Stimulated activated CD4-positive, alpha-beta T cell treated with anti-CD3 and anti-CD28 coated beads, Interleukin-12 subunit alpha, Interleukin-12 subunit beta, amount 100 ng/mL, for 24 hours (primary cell): ENCODE results near the gene AGFG2.

Experiments
- DNase-seq, 2 experiments: peaks; one replicate each; pipeline ENCODE4 v3.0.0-alpha.2; 2020; ENCODE audit warnings: low read depth in 2 of 2

The AGFG2 gene

DNA sequence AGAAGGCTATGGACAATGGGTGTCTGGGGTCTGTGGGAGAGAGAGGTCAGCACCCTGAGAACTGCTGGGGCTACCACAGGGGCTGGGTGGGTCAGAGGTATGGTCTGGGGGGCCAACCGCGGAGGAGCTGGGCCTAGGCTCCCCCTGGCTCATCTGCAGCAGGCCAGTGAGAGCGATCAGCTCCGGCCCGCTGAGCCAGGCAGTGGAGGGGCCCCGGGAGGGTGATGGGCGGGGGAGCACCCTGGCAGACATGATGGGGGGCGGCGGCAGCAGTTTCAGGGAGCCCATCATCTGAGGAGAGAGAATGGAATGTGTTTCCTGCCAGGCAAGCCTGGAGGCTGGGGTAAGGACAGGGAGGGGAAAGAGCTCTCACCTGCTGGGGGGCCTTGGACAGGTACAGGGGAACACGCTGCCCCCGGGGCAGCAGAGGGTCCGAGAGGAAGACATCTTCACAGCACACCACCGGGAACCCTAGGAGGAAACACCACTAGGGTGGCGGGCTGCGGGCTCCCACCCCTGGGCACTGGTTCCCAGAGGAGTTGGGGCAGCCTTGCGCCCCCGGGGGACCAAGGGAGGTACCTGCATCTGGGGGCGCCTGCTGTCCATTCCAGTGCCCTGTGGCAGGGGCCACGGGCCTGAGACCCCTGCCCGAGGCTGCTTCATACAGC lies 33.4 kb downstream of the AGFG2 start:
- DNase-seq = no peak

DNA sequence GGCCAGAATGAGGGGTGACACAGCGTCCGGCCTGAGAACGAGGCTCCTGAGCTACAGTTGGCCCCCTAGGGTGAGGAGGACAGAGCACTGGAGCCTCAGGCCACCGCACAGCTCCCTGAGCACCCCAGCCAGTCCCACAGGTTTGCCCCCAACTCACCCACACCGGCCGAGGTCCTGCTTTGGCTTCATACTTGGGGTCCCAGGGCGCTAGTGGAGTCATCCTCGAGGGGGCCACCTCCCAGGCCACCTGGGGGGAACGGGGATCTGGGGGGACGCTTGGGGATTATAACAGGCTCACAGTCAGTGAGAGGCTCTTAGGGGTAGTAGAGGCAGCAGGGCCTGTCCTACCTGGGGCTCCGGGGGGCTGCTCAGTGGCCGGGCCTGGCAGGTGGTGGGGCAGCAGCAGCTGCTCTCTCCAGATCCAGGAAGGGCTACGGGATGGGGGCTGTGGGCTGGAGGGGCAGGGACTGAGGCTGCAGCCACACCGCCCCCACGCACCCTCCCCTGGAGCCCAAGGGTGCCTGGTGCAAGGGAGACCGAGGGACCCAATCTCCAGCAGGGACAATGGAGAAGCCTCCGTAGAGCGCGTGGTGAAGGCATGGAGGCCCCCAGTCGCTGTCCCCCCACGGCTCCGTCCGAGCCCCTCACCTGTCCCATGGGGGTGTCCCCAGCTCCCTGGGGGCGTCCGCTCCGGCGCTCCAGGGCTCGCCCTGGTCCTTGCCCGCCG lies 34.1 kb downstream of the AGFG2 start:
- DNase-seq = no peak

DNA sequence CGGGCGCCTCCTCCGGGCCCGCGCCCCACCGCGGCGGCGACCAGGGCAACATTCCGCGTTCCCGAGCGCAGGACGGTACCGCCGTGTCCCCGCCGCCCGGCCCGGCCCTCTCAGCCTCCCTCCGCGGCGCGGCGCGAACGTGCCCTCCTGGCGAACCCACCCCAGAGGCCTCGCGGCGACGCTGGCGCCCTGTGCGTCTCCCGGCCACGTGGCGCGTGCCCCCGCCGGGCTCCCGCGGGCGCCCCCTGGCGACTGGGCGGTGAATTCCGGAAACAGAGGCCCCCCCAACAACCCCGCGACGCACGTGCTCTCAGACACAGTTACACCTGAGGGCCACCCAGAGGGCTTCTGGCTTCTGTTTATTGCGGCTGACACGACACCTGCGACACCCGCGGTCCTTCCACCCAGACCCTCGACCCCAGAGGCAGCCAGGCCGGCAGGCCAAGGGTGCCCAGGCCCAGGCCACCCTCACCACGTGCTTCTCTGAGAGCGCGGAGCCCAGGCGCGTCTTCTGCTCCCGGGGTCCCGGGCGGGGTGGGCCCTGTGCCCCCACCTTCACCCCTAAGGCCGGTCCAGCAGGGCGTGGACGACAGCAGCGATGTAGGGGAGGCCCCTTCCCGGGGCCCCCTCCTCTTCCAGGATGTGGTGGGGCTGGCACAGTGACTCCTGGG lies 34.8 kb downstream of the AGFG2 start, which contains the start of gene SAP25:
Gene SAP25 (minus strand): TSS at position 210 of the 671 bp plus-strand sequence. CDS start 158 bp downstream, at position 52.
- DNase-seq = no peak

DNA sequence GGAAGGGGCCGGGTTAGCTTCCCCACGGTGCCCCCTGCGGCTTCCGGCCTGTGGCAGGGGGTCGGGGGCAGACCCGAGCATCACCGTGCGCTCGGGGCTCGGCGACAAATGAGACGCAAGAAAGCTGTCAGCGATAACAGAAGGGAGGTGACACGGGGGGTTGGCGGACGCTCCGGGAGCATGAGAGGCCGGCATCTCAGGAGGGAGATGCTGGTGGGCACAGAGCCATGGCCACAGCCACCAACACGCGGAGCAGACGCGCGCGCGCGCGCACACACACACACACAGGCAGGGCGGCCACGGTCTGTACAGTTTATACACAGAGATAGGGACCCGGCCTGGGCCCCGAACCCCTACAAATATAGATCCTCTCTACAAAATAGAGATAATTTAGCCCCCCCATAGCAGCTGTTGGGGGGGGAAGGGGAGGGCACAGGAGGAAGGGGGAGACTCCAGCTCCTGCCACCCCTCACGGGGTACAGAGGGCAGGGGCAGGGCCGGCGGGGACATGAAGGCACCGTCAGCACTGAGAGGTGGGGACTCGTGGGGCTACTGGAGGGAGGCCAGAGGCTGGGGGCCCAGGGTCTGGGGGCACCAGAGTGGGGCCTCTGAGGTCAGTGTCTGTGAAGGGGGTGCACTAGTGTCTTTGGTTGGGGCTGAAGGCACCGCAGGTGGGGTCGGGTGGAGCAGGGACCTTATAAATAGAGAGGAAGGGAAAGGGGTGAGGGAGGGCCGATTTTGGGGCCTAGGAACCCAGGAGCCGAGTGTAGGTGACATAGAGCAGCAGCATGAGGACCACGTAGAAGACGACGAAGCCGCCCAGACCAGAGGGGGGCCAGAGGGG lies 35.6 kb downstream of the AGFG2 start:
- DNase-seq = no peak

DNA sequence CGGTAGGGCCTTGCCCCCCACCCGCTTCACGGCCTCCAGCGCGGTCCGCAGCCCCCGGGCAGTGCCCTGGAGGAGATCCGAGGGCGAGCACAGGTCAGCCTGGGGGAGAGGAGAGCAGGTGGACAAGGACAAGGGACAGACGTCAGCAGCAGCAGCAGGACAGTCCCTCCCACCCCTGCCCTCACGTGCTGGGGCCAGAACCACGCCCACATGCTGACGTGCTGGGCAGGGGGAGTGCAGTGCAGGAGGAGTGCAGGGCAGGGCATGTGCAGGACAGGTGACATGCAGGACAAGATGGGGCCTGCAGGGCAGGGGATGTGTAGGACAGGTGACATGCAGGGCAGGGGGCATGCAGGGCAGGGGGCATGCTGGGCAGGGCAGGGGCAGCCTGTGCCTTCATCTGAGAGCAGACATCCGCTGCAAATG lies 36.2 kb downstream of the AGFG2 start:
- DNase-seq = no peak

DNA sequence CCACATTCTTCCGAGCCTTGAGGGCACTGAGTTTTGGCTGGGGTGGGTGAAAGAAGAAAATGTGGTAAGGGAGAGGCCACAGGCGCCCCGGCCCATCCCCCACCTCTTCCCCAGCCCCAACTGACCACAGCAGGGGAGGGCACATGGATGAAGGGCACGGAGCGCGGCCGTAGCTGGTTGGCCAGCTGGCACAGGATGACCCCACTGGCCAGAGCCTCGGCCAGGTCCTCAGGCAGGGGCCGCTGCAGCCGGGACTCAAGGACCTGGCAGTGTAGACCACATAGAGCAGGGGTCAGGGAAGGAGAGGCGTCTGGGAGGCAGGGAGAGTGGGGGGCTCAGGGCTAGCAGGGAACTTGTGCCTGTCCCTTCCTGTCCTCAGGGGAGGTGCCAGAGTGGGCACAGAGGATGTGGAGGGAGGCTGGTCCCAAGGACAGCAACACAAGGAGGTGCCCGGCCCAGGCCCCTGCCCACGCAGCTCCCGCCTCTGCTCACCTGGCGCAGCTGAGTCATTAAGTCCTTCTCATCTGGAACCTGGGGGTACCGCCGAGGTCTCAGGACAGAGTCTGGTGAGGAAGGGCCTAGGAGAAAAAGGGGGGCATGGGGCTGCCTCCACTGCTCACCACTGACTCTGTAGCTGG lies 36.9 kb downstream of the AGFG2 start:
- no peak for DNase-seq

DNA sequence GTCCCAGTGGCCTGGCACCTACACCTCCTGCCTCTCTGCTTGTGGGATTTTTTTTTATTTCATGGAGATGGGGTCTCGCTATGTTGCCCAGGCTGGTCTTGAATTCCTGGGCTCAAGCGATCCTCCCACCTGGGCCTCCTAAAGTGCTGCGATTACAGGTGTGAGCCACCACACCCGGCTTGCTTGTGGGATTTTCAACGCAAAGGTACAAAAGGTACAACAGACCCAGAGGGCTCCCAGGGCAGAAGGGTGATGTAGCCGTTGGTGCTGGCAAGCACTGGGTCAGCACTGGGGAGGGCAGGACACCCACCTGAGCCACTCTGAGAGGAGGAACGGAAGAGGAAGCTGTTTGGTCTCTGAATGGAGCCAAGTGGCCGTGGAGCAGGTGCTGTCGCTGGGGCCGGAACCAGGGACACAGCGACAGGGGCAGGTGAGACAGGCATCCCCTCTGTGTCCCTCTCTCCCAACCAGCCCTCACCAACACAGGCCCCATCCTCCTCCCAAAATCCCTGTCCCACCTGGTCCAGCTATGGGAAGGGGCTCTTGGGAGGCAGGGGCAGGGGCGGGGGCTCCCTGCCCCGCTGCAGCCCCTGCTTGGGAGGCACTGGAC lies 37.5 kb downstream of the AGFG2 start:
- no peak for DNase-seq

DNA sequence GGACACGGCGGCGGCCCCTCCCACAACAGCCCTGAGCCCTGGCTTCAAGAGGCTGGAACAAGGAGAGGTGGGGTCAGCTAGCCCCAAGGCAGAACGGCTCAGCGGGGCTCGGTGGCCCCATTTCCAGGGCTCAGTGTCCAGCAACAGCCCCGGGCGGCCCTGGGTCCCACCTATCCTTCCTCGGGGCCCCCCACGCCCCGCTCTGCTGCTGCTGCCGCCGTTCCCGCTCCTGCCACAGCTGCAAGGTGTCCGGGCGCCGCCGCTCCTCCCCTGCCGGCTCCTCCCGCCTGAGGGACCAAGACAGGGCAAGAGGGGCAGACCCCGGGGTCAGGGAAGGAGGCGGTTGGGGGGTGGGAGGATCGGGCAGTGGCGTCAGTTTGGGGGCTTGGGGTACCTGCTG lies 38.1 kb downstream of the AGFG2 start:
- no peak for DNase-seq

DNA sequence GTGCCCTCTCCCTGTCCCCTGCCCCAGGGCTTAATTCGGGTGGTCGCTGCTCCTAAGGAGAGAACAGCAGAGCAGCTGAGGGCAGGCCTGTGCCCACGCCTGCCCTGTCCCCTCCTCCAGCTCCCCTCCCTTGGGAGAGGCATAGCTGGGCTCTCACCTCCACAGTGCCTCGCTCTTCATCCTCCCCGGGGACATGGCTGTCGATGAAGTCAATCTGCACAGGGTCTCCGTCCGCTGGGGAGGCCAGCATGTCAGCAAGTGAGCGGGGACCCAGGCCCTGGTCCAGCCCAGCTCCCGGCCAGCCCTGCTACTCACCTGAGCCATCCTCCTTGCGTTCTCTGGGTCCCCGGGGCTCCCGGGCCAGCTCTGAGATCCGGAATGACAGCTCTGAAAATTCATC lies 38.5 kb downstream of the AGFG2 start:
- DNase-seq = no peak

DNA sequence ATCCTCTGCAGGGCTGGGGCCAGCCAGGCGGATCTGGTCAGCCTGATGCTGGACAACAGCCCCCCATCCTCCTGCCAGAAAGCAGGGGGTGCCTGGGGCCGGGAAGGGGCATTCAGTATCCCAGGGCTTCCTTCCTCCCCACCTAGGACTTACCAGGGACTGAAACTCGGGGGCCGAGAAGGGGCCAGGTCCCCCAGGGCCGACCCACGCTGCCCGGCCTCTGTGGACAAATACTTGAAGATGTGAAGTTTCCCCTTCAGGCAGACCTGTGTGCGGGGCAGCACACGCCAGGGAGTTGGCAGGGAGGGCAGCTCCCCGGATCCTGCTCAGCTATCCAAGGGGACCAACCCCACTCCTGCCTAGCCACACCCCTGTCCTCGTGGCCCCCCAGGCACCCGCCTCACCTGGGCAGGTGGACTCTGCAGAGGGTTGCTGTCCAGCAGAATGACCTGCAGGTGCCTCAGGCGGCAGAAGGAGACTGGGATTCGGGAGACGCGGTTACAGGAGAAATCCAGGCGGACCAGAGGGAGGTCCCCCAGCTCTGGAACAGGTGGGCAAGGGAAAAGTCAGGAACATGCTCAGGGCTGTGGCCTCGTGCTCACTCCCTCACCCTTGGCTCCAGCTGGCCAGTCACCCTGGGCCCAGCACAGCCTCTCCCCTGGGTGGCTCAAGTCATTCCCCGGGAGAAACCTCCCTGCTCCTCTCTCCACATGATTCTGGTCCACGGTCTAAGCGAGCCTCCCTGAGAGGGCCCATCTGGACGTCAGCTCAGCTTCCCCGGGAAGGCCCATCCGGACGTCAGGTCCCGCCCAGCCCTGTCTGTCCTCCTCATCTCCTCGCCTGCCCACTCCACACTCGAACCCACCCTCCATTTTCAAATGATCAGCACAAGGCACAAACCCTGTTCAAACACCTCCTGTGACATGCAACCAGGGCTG lies 39.5 kb downstream of the AGFG2 start:
- DNase-seq = no peak

DNA sequence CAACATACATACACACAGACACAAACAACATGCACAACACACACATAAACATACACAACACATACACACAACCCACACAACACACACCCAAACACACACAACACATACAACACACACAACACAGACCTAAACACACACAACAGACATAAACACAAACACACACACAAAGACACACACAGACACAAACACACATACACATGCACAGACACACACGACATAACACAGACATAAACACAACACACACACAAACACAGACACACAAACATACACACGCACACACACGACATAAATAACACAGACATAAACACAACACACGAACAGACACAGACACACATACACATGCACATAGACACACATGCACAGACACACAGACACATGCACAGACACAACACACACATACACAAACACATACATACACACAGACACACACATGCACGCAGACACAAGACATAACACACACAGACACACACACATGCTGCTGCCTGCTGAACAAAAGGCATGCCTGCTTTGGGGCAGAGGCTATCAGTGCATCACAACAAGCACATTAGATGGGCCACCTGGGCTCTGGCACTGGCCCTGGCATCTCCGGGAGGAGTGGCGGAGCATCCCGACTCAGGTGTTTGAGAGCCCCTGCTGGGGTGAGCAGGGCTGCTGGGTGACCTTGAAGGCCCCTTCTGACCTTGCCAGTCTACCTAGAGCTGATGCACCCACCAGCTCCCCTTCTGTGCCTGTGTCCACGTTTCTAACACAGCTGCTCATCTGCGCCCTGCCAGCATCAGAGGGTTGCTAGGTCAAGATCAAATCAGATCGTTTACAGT lies 41.7 kb downstream of the AGFG2 start:
- DNase-seq = no peak

DNA sequence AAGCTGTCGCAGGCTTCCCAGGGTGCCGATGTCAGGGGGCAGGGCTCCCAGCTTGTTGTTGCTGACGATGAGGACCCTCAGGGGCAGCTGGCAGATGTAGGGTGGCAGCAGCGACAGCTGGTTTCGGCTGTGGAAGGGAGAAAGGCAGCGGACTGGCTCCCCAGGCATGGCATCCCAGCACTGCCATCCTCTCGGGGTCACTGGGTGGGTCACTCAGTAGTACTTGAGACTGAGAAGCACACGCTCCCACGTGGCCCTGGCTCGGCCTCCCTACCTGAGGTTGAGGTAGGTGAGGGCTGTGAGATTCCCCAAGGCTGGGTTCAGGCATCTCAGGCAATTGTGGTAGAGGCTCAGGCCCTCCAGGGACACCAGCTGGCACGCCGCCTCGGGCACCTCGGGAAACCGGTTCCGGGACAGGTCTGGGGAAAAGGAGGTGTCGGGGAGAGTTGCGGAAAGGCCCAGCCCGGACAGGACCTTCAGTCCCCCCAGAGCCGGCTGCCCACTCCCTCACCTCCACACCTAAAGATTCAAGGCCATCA lies 43.1 kb downstream of the AGFG2 start:
- DNase-seq = no peak

DNA sequence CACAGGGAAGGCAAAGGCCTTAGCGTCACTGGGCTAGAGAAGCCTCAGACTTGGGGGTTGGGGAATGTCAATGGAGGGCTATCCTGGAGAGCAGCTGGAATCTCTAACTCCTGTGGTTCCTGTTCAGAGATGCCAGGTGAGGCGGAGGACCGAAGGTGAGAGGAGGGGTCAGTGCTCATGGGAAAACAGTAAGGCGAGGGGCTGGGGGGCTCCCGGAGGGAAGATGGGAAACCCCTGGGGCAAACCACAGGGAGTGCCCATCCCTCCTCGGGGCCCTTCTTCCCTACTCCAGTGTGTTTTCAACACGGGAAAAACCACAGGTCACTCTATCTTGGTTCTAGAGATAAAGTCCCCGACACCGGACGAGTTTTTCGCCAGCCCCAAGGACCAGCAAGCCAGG lies 43.6 kb downstream of the AGFG2 start:
- DNase-seq = no peak

DNA sequence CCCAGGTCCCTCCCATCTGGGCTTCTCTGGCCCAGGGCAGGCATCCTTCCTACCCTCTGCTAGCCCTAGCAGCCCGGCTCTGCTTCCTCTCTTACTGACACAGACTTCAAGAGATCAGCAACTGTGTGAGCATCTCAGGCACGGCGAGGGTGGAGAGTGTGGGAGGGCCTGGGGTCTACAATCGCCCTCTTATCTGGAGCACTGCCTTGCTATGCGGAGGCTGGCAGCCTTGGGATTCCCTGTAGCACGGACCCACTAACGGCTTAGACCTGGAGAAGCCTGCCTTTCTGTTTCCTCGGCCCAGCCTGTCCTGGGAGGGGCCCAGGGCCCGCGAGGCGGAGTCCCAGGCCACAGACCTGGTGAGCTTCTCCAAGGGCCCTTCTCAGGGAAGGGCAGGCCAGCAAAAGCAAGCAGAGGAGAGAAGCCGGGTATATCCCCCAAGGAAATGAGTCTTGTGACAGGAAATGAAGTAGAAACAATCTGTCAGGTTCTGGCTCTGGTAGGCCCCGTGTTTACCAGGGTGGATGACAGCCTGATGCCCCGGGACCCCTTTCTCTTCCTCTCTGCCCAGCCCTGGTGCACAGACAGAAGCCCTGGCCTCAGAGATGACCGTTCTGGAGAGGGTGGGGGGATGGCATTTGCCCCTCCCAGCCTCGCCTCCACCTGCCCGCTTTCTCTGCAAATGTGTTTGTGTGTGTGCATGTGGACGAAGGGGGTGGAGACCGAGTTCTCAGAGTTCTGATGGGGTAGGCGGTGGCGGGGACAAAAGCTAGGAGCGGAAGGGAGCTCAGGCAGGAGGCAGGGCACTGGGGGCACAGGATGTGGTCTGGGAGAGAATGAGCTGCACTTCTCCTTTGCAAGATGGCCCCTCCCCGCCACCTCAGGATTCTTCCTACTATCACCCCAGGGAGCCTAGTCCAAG lies 44.4 kb downstream of the AGFG2 start:
- peak; percentile 45 to 72 for DNase-seq

DNA sequence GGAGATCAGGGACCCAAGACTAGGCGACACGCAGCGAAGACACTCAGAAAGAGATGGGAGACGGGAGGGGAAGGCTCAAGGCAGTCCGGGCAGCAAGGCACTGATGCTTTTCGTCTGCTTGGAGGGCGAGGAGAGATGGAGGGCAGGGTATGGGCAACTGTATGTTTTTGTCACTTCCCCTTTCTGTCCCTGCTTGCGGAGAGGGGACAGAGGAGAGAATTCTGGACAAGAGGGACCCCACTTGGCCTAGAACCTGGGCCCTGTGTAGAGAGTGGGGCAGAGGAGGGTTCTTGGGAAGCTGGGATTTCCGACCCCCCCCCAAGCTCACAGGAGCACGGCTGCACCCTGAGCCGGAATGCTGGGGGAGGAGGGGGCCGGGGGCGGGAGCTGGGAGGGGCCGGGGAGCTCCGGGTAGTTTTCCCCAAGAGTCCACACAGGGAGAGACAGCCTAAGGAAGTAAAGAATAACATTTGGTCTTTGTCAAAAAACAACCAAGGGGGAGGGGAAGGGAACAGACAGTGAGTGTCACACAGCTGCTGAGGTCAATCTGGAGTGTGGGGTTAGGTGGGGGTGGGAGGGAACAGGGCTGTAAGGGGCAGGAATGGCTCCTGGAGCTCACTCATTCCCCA lies 45.2 kb downstream of the AGFG2 start:
- no peak for DNase-seq

DNA sequence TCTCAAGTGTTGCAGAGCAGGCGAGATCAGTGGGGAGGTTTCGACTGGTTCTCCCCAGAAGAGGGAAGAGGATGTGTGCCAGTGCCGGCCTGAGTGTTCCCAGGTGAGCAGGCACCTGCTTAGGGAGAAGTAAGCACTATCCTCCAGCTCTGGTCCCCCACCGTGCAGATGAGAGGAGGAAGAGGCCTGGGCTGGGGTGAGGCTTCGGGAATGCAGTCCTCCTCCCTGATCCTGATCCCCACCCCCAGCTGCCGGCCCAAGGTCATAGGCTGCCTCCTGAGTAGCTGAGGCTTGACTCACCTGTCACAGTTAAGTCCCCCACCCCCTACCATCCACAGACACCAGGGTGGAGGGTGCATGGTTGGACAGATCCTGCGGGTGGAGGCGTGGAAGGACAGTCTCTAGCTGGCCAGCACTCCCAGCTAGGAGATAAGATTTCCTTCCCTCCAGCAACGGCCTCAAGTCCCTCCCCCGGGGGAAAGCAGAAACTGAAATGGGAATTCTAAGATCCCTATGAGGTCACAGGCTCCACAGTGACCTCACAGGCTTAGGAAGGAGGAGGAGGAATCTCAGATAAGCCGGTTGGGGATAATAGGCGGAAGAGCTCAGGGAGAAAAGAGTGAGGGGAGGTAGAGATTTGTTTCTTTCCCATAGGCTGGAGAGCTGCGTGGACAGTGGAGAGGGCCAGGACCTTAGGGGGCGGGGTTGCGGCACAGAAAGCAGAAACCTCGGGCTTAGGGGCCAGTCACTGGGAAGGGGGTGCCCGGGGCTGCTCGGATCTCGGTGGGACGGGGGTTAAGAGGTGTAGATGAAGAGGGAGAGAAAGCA lies 45.9 kb downstream of the AGFG2 start:
- no peak for DNase-seq
